Activated naive CD4-positive, alpha-beta T cell treated with anti-CD3 and anti-CD28 coated beads for 36 hours (primary cell): ENCODE measurements around the gene SRGAP2B. TPM values are rescaled to one million over a fixed set of nuclear protein-coding genes. Genes with fewer than 3 reads are reported as not detected.
"Not testable (repeated sequence)": the region's sequence is repeated elsewhere in the genome, so short reads cannot be mapped to it uniquely, and the experiment has no call there.

ENCODE experiments used
- CTCF ChIA-PET: fragments of 350-600 bp; sonication (Branson Sonifier 250); formaldehyde crosslinking; loops from one replicate; lab custom pipeline; 2021; ENCODE audit warnings: antibody characterized with exemption; lab: Charles Lee
- DNase-seq: peaks from one replicate; pipeline ENCODE4 v3.0.0-alpha.2; 2020
- H3K27ac Mint-ChIP-seq: one replicate; pipeline ENCODE4 v1.8.0; 2021; ENCODE audit warnings: mild to moderate bottlenecking, mixed read lengths
- H3K27me3 Mint-ChIP-seq: one replicate; pipeline ENCODE4 v1.8.0; 2021; ENCODE audit warnings: low read depth, mixed read lengths
- H3K36me3 Mint-ChIP-seq: one replicate; pipeline ENCODE4 v1.8.0; 2021; ENCODE audit warnings: low read depth, mixed read lengths
- H3K4me1 Mint-ChIP-seq: one replicate; pipeline ENCODE4 v1.8.0; 2021; ENCODE audit warnings: low read depth, mixed read lengths
- H3K4me3 Mint-ChIP-seq: one replicate; pipeline ENCODE4 v1.8.0; 2021; ENCODE audit warnings: mild to moderate bottlenecking, moderate library complexity, mixed read lengths
- H3K9me3 Mint-ChIP-seq: one replicate; pipeline ENCODE4 v1.8.0; 2021; ENCODE audit warnings: mixed read lengths
- intact Hi-C: fragments of 100-400 bp; cut with micrococcal nuclease; formaldehyde crosslinking; loops from one replicate; pipeline ENCODE4 v1.15.1; 2023
- total RNA-seq, 2 experiments: library from RNA; stranded (reverse); gene quantifications; one replicate each; pipeline ENCODE4 v1.2.3, GENCODE V29; 2021

Gene SRGAP2B
- 10 to 100 TPM; 22.4 to 24.2 TPM for total RNA-seq

DNA sequence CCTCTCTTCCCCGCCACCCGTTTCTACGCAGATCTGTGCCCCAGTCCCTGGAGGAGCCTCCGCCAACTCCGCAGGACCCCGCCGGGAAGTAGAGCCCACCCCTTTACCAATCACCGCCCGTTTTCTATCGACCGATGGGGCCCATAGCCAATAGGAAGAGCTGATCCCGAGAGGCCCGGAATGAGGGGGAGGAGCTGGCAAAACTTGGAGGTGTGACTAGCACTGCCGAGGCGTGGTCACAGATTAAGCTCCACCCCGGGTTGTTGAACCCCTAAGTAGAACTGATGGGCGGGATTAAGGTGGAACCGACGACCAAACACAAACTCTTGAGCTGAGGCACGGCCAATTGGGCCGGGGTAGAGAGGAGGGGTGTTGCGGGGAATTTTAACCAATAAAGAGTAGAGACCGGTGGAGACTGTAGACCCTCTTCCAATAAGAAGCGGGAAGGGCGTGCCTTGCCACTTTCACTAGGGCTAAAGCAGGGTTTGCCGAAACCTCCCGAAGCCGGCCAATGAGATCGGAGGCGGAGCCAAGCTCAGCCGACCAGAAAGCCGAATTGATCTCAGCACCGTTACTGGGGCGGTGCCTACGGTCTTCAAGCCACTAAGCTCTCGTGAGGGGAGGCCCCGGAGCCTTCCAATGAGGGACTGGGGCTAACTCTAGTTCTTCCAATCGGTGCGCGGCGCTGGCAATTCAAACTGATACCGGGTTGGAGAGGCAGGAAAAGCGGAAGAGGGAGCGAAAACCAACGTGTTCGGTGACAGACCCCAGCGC lies at the start of gene SRGAP2B, which contains the start of gene FAM72D:
SRGAP2B (minus strand) TSS at position 45 of the 774 bp plus-strand sequence. CDS start 2,427 bp downstream, outside the sequence.
FAM72D (plus strand) TSS at position 691 of the 774 bp plus-strand sequence. CDS start 874 bp downstream, outside the sequence.
- DNase-seq, H3K27me3 Mint-ChIP-seq, H3K4me1 Mint-ChIP-seq, H3K36me3 Mint-ChIP-seq, H3K27ac Mint-ChIP-seq, intact Hi-C loops, CTCF ChIA-PET, H3K9me3 Mint-ChIP-seq: not testable (repeated sequence)
- H3K4me3 Mint-ChIP-seq: peak within 1 kb of the TSS; percentile 62

GRCh38 chr1:145144264-145144913 lies 49.3 kb upstream of the SRGAP2B start:
- DNase-seq, H3K36me3 Mint-ChIP-seq, H3K9me3 Mint-ChIP-seq, H3K27me3 Mint-ChIP-seq, CTCF ChIA-PET, H3K27ac Mint-ChIP-seq, intact Hi-C loops, H3K4me1 Mint-ChIP-seq, H3K4me3 Mint-ChIP-seq: not testable (repeated sequence)

- H3K27me3 Mint-ChIP-seq, H3K4me3 Mint-ChIP-seq, CTCF ChIA-PET, H3K27ac Mint-ChIP-seq, H3K9me3 Mint-ChIP-seq, DNase-seq, H3K36me3 Mint-ChIP-seq, H3K4me1 Mint-ChIP-seq, intact Hi-C loops: not testable (repeated sequence)
Measured at GRCh38 chr1:145140549-145140948, 45.4 kb upstream of the SRGAP2B start.

DNA sequence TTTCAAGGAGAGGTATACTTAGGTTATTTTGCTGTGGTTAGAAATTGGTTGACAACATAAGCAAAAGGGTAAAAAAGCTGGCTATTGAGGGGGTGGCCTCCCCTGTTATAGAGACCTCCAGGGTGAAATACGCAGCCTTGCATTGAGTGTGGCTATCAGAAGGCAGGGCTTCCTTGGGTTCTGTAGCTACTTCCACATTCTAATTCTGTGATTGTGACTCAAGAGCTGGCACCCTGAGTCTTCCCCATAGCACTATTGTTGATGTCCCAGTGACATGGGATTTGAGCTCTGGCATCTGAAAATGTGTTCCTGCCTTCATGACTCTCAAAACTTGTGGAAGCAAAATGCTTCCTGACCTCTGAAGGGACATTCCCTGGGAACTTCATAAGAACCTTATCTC lies 39.3 kb upstream of the SRGAP2B start:
- H3K4me3 Mint-ChIP-seq, H3K9me3 Mint-ChIP-seq, CTCF ChIA-PET, H3K4me1 Mint-ChIP-seq, H3K27me3 Mint-ChIP-seq, H3K36me3 Mint-ChIP-seq, H3K27ac Mint-ChIP-seq, intact Hi-C loops, DNase-seq: not testable (repeated sequence)

GRCh38 chr1:145128697-145129469 lies 33.8 kb upstream of the SRGAP2B start:
- H3K9me3 Mint-ChIP-seq, H3K4me1 Mint-ChIP-seq, CTCF ChIA-PET: not testable (repeated sequence)

GRCh38 chr1:145127144-145127543 lies 32.0 kb upstream of the SRGAP2B start:
- H3K9me3 Mint-ChIP-seq, H3K36me3 Mint-ChIP-seq, H3K27ac Mint-ChIP-seq, H3K4me1 Mint-ChIP-seq, H3K4me3 Mint-ChIP-seq, DNase-seq, H3K27me3 Mint-ChIP-seq, intact Hi-C loops, CTCF ChIA-PET: not testable (repeated sequence)

More at GRCh38 chr1:145128697-145129469, 33.8 kb upstream of the SRGAP2B start:
- H3K27ac Mint-ChIP-seq, intact Hi-C loops, H3K27me3 Mint-ChIP-seq, H3K4me3 Mint-ChIP-seq, H3K36me3 Mint-ChIP-seq, DNase-seq: not testable (repeated sequence)

DNA sequence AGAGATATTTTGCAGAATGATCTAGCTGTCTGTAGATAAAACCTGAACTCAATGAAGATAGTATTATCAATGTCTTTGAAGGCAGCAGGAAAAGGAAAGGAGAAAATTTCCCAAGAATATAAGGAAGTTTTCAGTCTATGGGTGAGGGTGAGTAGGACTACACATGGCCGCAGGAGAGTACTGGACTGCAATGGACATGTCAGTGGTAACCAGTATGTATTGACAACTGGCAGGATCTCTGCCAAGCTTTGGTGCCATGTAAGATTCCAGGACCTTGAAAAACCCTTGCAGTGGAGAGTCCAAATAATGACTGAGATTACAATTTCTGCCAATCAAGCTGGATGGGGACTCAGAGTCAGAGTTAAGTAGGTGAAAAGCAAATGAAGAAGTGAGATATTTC lies 30.0 kb upstream of the SRGAP2B start:
- DNase-seq, intact Hi-C loops, H3K4me1 Mint-ChIP-seq, H3K36me3 Mint-ChIP-seq, H3K27ac Mint-ChIP-seq, H3K4me3 Mint-ChIP-seq, H3K27me3 Mint-ChIP-seq, H3K9me3 Mint-ChIP-seq, CTCF ChIA-PET: not testable (repeated sequence)

DNA sequence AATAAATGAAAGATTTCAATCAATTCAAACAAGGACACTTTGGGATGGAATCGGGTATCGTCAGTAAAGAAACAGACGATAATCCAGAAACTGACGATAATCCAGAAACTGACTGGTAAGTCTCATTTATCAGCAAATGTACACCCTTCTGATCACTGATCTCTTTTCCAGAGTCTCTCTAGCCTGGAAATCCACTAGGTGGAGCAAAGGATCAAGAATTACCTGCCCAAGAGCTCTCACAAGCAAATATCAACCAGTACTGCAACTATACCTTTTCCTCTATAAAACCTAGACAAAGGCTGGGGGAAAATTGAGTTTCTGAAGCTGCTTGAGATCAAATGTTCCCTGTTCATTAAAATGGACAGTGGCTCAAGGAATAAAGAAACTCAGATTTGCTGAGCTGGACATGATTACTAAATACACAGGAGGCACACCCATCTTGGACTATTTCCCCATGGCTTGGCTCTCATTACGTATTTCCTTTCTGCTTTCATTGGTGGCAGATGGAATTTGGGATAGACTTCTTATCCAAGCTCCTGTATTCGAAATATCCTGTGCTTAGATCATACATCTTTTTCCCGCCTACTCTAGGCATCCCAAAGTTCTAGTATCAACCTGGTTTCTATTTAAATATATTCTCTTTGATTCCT lies 29.0 kb upstream of the SRGAP2B start:
- CTCF ChIA-PET, H3K4me3 Mint-ChIP-seq, intact Hi-C loops, H3K36me3 Mint-ChIP-seq, H3K27ac Mint-ChIP-seq, H3K4me1 Mint-ChIP-seq, H3K27me3 Mint-ChIP-seq, H3K9me3 Mint-ChIP-seq, DNase-seq: not testable (repeated sequence)

DNA sequence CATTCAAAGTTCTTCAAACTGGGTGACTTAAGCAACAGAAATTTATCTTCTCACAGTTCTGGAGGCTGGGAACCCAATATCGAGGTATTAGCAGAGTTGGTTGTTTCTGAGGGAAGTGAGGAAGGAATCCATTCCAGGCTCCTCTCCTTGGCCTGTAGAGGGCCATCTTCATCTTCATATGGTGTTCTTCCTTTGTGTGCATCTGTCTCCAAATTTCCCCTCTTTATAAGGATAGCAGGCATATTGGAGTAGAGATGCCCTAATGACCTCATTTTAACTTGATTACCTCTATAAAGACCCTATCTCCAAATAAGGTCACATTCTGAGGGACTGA lies 27.9 kb upstream of the SRGAP2B start:
- H3K27me3 Mint-ChIP-seq, intact Hi-C loops, H3K27ac Mint-ChIP-seq, H3K9me3 Mint-ChIP-seq, H3K4me3 Mint-ChIP-seq, H3K36me3 Mint-ChIP-seq, CTCF ChIA-PET, DNase-seq, H3K4me1 Mint-ChIP-seq: not testable (repeated sequence)

DNA sequence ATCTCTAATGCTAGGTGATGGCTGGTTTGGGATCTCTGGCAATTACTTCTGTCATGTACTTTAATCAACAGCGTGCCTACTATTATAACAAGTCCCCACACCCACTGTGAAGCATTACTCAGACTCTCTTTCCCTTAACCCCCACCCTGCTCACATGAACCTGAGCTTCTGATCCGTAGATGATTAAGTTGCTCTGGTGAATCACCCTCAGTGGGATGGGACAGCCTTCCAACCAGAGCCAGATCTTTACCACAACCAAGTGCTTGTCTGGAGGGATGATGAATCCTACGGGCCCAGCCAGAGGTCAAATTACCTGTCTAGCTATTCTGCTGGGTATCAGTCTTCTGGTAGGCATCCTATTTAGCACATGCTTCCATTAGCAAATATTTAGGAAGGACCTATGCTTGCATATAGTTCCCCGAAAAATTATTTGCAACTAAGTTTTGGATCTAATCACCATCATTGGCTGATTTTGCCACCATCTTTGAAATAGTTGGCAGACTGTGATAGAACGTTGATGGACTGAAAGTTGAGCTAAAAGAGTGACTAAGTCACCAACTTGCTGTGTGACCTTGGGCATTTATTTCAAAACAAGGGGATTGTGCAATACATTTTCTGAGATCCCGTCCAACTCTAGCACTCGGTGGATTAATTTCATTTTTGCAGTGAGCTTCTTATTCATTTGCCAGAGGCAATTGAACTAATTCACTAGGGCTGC lies 27.4 kb upstream of the SRGAP2B start:
- H3K9me3 Mint-ChIP-seq, DNase-seq, H3K4me3 Mint-ChIP-seq, CTCF ChIA-PET, intact Hi-C loops, H3K27ac Mint-ChIP-seq, H3K4me1 Mint-ChIP-seq, H3K27me3 Mint-ChIP-seq, H3K36me3 Mint-ChIP-seq: not testable (repeated sequence)

DNA sequence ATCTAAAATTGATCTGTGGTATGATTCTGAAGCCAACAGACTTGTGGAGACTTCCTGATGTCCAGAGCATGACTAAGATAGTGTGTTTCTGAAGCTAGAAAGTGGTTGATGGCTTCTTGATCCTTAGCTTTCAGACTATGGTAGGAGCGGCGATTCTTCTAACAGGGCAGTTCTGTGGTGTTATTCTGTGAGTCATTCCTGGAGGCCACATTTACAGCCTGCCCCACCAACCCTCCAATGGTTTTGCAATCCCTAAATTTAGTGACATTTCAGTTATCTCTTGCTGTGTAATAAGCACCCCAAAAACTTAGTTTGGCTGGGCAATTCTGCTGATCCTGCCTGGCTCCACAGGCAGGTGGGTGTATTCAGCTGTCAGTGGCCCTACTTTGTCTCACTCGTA lies 24.7 kb upstream of the SRGAP2B start:
- DNase-seq, H3K36me3 Mint-ChIP-seq, CTCF ChIA-PET, H3K27ac Mint-ChIP-seq, H3K9me3 Mint-ChIP-seq, H3K4me3 Mint-ChIP-seq, H3K27me3 Mint-ChIP-seq, intact Hi-C loops, H3K4me1 Mint-ChIP-seq: not testable (repeated sequence)
